ENCODE data around the gene SAP130.

SAP130 gene

DNA sequence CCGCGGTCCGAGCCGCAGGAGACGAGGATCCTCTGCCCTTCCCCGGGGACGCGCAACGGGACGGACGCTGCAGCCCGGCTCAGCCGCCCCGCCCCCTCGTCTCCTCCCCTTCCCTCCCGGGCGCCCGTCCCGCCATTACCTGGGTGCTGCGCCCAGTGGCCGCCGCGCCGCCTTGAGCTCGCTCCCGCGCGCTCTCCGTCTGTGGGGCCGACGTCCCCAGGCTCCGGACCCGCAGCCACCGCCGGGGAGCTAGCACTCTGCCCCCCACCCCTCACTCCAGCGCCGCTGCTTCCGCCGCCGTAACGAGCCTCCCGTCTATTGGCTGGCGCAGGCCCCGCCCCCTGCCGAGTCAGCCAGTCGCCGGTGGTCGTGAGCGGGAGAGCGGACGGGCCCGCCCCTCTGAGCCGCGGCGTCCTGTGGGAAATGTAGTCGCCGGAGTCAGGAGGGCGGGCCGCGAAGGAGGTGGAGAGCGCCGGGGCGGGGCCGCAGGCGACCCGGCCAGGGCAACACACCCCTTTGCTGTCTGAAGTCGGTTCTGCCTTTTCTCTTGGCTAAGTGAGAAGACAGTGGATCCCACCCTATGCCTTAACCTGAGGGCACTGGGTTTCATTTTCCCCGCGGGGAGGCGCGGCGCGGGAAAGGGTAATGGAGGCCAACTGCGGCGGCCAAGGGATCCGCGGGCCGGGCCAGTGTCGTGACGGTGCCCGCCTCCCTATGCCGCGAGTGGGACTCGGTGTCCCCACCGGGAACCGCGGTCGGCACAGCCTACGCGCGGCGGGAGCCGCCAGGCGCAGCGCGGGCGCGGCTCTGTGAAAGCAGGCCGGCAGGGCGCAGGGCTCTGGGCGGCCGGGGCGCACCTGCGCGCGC, at the start of gene SAP130:
Gene SAP130, minus strand, starts transcription at position 259 of the 867 bp plus-strand sequence. CDS start 1,767 bp downstream, outside the sequence.
- peak; percentile 99 for DNase-seq

DNA sequence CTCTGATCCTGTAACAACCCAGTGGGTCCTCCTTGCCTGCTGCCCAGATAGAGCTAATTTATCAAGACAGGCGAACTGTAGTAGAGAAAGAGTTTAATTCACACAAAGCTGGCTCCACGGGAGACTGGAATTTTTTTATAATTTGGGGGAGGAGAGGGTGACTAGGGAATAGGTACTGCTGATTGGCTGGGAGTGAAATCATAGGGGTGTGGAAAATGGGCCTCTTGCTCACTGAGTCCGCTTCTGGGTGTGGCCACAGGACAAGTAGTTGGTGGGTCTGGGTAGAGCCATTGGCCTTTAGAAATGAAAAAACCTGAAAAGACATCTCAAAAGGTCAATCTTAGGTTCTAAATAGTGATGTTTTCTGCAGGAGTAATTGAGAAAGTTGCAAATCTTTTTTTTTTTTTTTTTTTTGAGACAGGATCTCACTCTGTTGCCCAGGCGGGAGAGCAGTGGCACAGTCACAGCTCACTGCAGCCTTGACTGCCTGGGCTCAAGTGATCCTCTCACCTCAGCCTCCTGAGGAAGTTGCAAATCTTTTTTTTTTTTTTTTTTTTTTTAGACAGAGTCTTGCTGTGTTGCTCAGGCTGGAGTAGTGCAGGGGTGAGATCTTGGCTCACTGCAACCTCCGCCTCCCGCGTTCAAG, 48.7 kb upstream of the SAP130 start:
- DNase-seq: no peak

DNA sequence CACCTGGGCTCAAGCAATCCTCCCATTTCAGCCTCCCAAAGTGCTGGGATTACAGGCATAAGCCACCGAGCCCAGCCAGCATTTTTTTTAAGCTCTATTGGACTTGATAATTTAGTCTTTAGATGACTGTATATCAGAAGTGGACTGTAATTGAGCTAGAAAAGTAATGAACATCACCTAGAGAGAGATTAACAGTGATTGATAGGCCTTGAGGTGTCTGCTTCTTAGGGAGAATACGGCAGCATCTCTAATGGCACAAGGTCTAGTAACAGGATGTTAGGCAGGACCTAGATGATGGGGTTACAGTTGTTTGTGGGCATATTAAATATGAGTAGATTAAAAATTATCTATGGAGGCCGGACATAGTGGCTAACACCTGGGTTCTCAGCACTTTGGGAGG, 45.4 kb upstream of the SAP130 start:
- no peak for DNase-seq

DNA sequence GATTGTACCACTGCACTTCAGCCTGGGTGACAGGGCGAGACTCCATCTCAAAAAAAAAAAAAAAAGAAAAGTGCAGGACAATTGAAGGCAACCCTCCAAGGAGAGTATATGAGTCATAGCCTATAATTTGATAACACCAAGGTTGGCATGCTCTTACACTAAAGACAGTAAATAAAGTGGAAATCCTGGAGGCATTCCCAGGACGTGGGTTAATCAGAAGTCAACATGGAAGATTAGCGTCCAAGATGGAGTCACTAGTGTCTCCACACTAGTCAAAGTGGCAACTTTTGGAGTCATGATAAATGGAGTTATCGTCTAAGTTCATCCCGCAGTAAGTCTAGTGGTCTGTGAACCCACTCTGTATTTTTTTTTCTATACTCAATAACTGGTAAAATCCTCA, 41.9 kb upstream of the SAP130 start:
- DNase-seq: no peak

DNA sequence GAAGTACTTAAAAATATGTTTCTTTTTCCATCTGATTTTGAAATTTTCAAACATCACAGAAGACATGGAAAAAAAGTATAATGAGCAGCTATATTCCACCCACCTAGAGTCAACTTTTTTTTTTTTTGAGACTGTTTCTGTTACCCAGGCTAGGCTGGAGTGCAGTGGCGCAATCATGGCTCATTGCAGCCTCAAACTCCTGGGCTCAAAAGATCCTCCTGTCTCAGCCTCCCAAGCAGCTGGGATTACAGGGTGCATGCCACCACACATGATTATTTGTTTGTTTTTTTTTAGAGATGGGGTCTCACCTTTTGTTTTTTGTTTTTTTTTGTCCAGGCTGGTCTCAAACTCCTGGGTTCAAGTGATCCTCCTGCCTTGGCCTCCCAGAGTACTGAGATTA, 36.5 kb upstream of the SAP130 start:
- no peak for DNase-seq

DNA sequence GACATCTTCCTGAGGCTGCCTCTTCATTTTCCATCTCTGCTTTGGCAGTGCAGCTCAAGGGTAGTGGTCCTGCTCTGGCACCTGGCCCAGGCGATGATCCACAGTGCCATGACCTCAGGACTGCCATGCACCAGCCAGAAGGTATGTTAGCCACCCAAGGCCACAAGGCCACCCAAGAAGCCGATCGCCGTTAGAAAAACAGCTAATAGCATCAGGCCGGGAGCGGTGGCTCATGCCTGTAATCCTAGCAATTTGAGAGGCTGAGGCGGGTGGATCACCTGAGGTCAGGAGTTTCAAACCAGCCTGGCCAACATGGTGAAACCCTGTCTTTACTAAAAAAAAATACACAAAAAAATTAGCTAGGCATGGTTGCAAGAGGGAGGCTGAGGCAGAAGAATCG, 34.7 kb upstream of the SAP130 start:
- no peak for DNase-seq

DNA sequence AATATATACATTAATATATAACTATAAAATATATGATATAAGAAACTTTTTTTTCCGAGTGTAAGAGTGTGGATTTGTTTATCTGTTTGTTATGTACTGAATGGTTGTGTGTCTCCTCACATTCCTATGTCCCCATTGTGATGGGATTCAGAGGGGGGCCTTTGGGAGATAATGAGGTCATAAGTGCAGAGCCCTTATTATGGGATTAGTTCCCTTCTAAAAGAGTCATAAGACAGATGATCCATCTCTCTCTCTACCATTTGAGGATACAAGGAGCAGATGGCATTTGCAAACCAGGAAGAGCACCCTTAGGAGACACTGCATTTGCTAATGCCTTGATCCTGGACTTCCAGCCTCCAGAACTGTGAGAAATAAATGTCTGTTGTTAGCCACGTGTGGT, 30.3 kb upstream of the SAP130 start:
- DNase-seq: no peak

DNA sequence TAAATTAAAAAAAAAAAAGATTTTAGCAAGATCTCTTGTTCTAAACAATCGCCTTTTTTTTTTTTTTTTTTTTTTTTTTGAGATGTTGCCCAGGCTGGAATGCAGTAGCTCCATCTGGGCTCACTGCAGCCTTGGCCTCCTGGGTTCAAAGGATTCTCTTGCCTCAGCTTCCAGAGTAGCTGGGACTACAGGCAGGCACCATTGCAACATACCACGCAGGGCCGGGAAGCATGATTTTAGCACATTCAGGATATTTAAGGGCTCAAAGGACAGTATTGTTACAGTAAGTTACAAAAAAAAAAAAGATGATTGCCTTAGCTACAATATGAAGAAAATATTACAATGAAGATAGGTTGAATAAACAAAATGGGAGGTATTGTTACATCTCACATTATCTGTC, 29.5 kb upstream of the SAP130 start:
- no peak for DNase-seq

DNA sequence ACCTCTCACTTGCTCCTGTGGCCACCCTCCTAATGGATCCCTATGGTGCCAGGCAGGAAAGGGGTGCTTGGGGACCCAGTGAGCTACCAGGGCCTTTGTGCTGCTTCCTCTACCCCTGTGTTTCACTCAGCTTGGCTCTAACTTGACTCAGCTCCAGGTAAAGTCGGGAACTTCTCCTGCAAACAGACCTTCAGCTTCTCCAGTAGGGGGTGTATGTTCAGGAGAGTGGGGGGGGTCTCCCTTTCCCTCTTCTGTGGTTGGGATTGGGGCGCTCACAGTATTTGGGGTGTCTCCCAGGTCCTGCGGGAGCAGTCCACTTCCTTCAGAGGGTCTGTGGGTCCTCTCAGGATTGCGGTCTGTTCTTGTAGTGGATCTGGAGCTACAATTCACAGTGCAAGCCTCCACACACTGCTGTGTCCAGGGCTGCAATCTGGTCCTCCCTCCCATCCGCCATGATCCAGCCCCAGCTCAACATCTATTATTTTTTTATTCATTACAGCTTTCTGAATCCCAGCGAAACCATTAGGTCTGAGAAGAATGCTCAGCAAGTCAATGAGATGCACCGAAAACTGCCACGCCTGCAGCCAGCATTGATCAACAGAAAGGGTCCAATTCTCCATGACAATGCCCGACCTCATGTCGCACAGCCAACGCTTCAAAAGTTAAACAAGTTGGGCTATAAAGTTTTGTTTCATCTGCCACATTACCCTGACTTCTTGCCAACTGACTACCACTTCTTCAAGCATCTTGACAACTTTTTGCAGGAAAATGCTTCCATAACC, 26.4 kb upstream of the SAP130 start:
- no peak for DNase-seq

DNA sequence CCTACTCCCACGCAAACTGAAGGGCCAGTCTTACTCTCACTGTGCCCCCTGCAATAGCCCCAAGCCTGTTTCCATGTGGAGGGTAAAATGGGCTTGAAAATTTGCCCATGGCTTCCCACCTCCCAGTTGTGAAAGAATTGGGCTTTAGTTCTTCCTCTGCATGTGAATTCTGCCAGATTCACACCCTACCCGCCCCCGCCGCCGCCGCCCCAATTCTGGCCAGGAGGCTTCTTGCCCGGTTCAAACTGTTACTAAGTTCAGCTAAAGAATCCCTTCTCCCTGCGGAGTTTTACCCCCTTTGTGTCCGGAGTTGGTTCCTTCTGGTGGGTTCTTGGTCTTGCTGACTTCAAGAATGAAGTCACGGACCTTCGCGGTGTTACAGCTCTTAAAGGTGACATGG, 25.5 kb upstream of the SAP130 start:
- DNase-seq: no peak

DNA sequence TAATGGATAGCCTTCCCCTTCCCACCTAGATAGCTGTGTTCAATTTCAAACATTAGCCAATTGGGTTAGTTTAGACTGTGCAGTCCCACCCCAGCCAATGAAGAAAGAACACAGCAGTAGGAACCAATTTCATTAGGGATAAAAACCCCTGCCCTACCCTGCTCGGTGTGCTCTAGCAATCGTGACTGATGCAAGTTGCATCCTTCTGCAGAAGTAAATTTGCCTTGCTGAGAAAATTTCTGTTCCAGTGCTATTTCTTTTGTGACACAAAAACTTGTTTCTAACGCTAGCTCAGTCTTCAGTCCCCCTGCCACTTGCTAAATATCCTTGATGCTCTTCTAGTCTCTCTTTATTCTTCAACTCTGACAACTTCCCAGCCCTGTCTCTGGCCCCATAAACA, 15.2 kb upstream of the SAP130 start:
- no peak for DNase-seq

DNA sequence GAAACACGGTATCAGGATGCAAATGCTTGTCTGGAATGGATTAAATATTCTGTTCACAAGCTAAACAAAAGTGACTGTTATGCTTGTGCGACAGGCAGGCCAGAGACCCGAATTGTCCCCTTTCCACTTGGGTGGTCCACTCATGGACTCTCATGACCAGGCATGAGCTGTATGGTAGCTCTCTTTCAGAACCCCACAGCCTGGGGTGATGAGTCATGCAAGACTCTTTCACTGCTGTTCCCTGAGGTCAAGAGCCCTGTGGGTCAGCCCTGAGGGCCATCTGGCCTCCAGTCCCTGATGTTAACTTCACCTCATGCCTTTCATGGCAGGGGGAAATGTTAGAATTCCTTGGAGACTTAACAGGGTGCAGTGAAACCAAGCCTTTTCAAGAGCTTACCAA, 13.7 kb upstream of the SAP130 start:
- no peak for DNase-seq

DNA sequence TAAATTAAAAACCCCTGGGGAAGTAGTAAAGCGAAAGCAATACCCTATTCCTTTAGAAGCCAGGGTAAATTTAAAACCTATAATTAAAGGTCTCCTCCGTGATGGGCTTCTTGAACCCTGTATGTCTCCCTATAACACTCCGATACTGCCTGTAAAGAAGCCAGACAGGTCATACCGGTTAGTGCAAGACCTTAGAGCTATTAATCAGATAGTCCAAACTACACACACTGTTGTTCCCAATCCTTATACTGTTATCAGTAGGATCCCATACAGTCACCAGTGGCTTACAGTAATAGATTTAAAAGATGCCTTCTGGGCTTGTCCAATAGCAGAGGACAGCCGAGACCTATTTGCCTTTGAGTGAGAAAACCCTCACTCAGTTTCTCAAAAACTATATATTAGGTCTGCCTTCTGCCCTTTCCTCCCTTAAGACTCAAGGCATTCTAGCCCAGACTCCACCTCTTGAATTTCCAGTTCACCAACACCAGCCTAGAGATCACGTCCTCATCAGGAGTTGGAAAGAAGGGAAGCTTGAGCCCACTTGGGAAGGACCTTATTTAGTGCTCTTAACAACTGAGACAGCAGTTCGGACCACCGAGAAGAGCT, 12.4 kb upstream of the SAP130 start:
- no peak for DNase-seq

DNA sequence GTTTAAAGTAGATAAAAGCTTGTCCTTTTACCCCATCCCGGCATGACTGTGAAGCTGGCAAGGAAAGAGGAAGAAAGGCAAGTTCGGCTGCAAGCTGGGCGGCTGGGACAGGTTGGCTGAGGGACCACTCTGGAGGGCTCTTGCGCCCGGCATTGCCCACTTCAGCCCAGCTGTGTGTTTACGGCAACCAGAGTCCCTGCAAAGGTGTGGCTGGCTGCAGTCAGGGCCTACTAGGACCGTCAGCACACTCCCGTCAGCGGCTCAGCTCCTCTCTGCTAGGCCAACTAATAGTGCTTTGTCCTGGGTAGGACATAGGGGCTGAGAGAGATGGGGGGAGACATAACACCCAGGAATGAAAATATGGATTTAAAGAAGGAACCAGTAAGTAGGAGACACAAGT, 11.7 kb upstream of the SAP130 start:
- no peak for DNase-seq

DNA sequence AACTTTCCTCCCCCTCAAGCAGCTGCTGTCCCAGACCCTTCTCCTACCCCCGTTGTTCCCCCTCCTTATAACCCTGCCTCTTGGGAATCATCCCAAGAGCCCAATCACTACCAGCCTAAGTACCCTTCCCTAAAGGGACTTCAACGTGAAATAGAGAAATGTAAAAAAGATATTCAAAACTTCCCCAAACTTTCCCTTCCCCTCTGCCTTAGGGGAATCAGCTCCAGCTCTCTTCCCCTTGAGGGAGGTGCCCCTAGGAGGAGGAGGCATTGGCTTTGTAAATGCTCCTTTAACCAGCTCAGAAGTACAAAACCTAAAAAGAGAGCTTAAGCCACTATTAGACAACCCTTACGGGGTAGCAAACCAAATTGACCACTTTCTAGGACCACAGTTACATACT, 10.6 kb upstream of the SAP130 start:
- DNase-seq: no peak

DNA sequence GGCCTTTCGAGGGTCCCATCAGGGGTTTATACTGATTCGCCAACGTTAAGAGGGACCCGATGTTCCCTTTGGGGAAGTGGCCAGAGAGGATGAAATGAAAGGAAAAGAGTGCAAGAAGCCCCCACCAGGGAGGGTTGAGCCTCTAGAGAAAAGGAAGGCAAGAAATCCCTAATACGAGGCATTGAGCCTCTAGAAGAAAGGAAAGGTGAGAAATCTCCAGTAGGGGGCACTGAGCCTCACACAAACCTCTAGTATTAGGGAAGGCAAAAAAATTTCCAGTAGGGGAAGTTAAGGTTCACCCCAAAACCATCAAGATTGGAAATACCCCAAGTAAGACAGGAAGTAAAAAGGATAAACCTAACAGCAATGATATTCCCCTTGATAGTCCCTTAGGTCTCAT, 9.8 kb upstream of the SAP130 start:
- DNase-seq: no peak

DNA sequence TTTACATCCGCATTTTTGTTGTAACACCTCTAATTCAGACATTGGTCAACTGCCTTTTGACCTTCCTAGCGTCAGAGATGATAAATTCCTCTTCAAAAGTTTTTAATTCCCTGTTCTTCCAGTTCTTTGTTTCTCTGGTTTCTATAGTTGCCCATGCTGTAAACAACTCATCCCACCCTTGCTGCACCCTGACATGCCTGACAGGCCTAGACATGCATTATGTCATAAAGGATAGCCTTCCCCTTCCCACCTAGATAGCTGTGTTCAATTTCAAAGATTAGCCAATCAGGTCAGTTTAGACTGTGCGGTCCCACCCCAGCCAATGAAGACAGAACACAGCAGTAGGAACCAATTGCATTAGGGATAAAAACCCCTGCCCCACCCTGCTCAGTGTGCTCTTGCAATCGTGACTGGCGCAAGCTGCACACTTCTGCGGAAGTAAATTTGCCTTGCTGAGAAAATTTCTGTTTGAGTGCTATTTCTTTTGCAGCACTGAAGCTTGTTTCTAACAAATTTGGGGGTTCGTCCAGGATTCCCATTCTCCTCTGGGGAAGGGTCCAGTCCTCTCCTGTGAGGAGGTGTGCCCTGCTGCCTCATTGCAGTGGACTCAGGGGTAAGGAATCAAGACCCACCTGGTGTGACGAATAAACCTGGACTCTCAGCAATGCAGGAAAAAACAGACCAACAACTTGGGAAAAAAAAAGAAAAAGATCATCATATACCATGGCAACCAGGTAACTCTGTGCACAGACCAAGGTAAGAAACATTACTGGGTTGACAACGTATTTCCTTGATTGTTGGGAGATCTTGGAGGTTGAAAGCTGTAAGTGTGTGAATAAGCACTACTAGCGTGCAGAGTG, 9.1 kb upstream of the SAP130 start:
- no peak for DNase-seq

DNA sequence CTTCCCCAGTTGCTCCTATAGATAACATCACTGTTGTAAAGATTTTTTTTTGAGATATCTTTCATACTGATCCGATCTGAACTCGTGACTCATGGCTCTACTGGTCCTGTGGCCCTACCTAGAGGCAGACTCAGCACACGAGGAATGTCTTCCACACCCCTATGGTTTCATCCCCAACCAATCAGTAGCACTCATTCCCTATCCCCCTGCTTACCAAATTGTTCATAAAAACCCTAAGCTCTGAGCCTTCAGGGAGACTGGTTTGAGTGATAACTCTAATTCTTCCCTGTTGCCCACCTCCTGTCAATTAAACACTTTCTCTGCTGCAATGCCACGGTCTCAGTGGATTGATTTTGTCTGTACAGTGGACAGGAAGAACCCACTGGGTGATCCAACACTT, 4.2 kb upstream of the SAP130 start:
- DNase-seq: no peak

DNA sequence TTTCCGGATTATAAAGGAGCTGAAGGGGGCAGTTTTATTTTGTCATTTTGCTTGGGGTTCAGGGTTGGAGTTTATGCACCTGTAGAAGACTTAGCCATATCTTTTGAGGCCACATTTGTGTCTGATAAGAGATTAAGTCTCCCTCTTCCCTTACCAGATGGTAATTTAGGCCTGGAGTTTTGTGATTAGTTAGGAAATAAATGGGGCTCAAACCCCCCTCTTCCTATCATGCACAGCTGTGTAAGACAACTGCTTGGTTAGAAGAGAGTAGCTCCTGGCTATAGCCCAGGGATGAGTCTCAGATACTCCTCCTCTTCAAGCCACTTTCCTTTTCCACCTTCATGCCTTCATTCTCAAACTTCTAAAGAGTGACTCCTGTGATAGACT, 802 bp upstream of the SAP130 start:
- no peak for DNase-seq

DNA sequence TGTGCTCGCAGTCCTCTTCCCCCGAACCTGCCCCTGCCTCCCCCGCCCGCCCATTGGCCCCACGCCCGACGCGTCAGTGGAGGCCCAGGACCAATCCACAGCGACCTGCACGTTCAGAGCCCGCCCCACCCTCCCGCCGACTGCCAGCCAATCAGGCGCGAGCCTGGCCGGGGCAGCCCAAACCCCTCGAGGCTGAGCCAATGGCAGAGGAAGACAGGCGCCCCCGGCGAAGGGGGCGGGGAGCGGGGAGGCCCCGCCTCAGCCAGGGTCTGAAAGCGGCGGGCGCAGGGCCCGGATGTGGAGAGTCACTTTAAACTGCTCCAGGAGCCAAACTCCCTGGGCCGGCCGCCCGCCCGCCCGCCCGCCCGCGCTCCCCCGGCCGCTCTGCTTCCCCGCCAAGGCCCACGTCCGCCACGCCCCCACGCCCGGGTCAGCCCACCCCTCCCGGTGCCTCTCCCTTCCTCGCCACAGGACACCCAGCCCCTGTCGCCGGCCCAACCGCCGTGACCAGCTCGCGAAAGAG, 520 bp downstream of the SAP130 start:
- peak; percentile 99 for DNase-seq

DNA sequence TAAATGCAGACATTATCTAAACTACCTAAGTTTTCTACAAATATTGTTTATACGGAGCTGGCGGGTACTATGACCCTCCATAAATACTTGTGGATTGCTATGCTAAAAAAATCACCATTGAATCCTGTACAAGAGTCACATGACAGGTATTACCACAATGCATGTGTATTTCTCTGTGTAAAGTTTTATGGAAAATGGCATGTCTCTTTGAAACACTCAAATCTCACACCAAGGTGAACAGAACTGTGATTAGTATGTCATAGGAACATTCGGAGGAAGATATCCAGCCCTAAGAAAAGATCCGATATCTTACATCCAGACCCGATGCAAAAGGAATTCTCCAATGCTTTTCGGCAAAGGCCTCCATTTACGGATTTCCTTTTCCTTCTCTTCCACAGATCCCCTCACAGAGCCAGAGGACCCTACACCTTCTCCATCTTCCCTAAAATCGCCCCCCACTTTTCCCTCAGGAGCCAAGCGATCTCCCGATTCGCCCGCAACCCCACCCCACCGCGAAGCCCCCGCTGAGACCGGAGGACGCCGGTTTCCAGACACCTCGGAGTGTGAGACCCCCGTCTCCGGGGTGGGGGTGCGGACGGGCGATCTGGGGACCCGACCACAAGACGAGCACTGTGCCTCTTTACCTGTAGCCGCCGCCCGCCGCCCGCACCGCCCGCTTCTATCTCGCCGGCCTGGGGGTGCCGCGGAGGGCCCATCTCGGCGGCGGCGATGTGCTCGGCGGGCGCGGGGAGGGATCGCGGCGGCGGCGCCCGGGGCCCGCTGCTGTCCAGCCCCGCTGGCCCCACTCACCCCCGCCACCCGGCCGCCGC, 1.2 kb downstream of the SAP130 start:
- DNase-seq: no peak

Data from stimulated activated CD4-positive, alpha-beta T cell treated with anti-CD3 and anti-CD28 coated beads, Interleukin-15, amount 100 ng/mL, for 24 hours (primary cell).